GM12892 (cell line): ENCODE measurements around the gene DHRS2.
A peak's percentile ranks its signal among the peaks of the same experiment; 100 is the strongest.
"Not testable (repeated sequence)": the region's sequence is repeated elsewhere in the genome, so short reads cannot be mapped to it uniquely, and the experiment has no call there.

Experiments
- DNase-seq: peaks from one replicate; pipeline ENCODE4 v3.0.0; 2011; ENCODE audit not compliant: insufficient read length
- FAIRE-seq: peaks from 2 replicates; lab custom pipeline; 2011; peaks lifted over from hg19 to GRCh38; lab: Jason Lieb, UNC
- POLR2A ChIP-seq: IDR thresholded peaks from 2 replicates; pipeline ENCODE4 v1.6.1; 2011; ENCODE audit warnings: low read depth, low read length, control low read depth
- POLR2AphosphoS5 ChIP-seq: IDR thresholded peaks from 2 replicates; pipeline ENCODE4 v1.6.1; 2011; ENCODE audit warnings: low read depth, low read length, control low read depth
- TAF1 ChIP-seq: IDR thresholded peaks from 2 replicates; pipeline ENCODE4 v1.6.1; 2011; ENCODE audit warnings: low read depth, mild to moderate bottlenecking, control low read depth, low read length, borderline replicate concordance

Gene DHRS2

DNA sequence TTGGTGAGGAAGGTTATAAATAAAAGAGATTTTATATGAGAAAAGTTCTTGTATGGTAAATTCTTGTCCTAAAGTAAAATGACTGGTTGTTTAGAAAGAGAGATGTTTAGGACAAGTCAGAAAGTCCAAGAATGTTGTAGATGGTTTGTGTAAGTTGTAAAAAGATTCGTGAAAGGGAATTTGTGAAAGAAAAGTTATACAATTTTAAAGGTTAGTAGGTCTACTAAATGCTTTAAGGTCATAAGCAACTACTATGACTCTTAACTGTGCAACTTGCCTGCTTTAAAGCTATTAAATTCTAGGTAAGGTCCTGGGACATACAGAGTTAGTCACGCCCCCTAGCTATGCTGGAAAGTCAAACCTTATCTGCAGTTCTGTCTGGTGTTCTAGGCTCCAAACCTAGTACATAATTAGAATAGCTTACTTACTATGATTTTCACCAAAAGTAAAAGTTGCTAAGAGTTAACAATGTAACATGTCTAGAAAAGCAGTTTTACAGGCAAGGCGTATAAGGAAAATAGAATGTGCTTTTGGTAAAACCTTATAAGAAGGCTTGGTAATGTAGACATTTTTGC, 11.2 kb upstream of the DHRS2 start:
- no peak for TF ChIP-seq POLR2AphosphoS5
- TF ChIP-seq POLR2A = no peak
- TF ChIP-seq TAF1 = no peak
- FAIRE-seq (no peak), DNase-seq (no peak)

DNA sequence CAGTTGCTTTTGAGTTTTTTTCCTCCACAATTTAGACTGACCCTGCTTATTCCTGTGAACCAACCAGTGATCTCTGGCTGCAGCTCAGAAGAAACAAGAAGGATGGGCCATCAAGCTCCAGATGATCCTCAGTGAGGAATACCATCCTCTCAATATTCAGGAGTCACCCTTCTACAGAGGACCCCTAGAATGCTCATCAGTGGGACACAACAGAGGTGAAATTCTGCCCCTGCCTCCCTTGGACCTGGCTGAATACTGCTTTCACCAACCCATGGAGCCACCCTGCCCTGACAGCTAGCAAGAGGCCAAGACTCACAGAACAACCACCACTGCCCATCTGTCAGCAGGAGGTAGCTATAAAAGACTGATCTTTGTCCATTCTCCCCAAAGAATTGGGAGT, 9.2 kb upstream of the DHRS2 start:
- TF ChIP-seq TAF1 (no peak), POLR2AphosphoS5 (no peak), POLR2A (no peak)
- FAIRE-seq (no peak), DNase-seq (no peak)

GRCh38 chr14:23627961-23628360, 8.2 kb upstream of the DHRS2 start:
- no peak for FAIRE-seq
- DNase-seq = no peak
- no peak for TF ChIP-seq POLR2AphosphoS5
- no peak for TF ChIP-seq POLR2A
- TF ChIP-seq TAF1 = no peak

DNA sequence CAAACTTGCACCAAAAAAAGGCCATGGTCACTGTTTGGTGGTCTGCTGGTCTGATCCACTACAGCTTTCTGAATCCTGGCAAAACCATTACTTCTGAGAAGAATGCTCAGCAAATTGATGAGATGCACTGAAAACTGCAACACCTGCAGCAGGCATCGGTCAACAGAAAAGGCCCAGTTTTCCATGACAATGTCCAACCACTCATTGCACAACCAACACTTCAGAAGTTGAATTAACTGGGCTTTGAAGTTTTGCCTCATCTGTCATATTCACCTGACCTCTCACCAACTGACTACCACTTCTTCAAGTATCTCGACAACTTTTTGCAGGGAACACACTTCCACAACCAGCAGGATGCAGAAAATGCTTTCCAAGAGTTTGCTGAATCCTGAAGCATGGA, 7.0 kb upstream of the DHRS2 start:
- no peak for FAIRE-seq
- DNase-seq = no peak
- TF ChIP-seq POLR2AphosphoS5 (no peak), POLR2A (no peak), TAF1 (no peak)

- DNase-seq = no peak
- no peak for TF ChIP-seq TAF1
- FAIRE-seq = no peak
These were observed 6.2 kb upstream of the DHRS2 start for GRCh38 chr14:23629832-23630396.

DNA sequence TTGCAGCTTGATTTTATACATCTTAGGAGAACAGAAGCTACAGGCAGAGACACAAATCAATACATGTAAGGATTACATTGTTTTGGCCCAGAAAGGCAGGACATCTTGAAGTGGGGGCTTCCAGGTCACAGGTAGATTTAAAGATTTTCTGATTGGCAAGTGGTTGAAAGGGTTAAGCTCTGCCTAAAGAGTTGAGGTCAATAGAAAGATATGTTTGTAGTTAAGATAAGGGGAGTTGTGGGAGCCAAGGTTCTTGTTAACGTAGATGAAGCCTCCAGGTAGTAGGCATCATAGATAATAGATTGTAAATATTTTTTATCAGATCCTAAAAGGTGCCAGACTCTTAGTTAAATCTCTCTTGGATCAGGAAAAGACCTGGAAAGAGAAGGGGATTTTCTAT, 5.5 kb upstream of the DHRS2 start:
- no peak for TF ChIP-seq TAF1
- no peak for TF ChIP-seq POLR2A
- no peak for TF ChIP-seq POLR2AphosphoS5
- DNase-seq (no peak), FAIRE-seq (no peak)

GRCh38 chr14:23631234-23631633, 4.9 kb upstream of the DHRS2 start:
- FAIRE-seq (no peak), DNase-seq (no peak)
- TF ChIP-seq TAF1 (no peak), POLR2AphosphoS5 (no peak), POLR2A (no peak)

- FAIRE-seq = peak; percentile 84
- DNase-seq = peak; percentile 54
- TF ChIP-seq POLR2A (no peak), POLR2AphosphoS5 (no peak)
These were observed 4.3 kb upstream of the DHRS2 start for GRCh38 chr14:23631702-23632460.

- FAIRE-seq (no peak), DNase-seq (no peak)
- TF ChIP-seq POLR2A = no peak
- no peak for TF ChIP-seq POLR2AphosphoS5
- no peak for TF ChIP-seq TAF1
These were observed 3.6 kb upstream of the DHRS2 start for GRCh38 chr14:23632461-23633159.

DNA sequence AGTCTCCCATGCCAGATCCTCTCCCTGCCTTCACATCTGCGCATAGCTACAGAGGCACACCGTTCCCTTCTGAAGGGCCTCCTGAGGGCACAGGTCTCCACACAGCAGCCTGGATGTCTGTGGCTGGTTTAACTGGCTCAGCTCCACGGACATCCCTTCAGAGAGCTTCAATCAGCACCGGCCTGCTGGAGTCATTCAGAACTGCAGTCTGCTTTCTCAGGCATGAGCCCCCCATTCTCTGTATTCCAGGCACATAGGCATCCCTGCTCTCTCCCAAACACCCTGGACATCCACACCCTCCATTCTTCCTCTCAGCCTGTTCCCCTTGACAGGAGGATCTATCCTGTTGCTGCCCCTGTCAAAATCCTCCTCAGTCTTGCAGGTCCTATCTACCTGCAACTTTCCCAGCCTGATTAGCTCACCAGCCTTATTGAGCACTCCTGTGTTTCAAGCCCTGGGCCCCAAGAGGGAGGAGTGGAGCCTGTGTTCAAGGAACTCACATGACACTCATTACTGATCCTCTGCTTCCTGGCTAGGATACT, 2.9 kb upstream of the DHRS2 start:
- no peak for DNase-seq
- TF ChIP-seq POLR2AphosphoS5 (no peak), POLR2A (no peak), TAF1 (no peak)
- no peak for FAIRE-seq

- DNase-seq, FAIRE-seq: not testable (repeated sequence)
These were observed 1.3 kb upstream of the DHRS2 start for GRCh38 chr14:23634698-23635412.

DNA sequence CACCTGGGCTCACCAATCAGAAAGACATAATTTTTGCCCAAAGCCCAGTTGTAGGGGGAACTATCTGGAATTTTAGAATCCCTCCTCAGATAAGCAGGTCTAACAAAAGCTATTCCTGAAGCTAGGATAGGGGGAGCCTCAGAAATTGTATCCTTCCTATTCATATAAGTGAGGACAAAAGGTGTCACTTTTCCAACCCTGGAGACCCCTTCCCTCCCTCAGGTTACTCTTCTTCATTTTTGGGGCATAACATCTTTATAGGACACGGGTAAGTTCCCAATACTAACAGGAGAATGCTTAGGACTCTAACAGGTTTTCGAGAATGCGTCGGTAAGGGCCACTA, 1.1 kb downstream of the DHRS2 start:
- not testable (repeated sequence) for DNase-seq, FAIRE-seq

DNA sequence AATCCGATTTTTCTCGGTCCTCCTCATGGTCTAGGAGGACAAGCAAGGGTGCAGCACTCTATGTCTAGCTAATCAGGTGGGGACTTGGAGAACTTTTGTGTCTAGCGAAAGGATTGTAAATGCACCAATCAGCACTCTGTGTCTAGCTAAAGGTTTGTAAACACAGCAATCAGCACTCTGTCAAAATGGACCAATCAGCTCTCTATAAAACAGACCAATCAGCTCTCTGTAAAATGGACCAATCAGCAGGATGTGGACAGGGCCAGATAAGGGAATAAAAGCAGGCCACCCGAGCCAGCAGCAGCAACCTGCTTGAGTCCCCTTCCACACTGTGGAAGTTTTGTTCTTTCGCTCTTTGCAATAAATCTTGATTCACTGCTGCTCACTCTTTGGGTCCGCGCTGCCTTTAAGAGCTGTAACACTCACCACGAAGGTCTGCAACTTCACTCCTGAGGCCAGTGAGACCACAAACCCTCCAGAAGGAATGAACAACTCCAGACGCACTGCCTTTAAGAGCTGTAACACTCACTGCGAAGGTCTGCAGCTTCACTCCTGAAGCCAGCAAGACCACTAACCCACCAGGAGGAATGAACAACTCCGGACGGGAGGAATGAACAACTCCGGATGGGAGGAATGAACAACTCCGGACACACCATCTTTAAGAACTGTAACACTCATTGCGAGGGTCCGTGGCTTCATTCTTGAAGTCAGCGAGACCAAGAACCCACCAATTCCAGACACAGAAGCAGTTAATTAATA, 1.7 kb downstream of the DHRS2 start:
- not testable (repeated sequence) for DNase-seq, FAIRE-seq
